Progenitor cell of endocrine pancreas (in vitro differentiated cells): Measurements from ENCODE around the gene NWD2. TPM values are rescaled to one million over a fixed set of nuclear protein-coding genes. Genes with fewer than 3 reads are reported as not detected.
A peak's percentile ranks its signal among the peaks of the same experiment; 100 is the strongest.

Experiments used
- DNase-seq: peaks from one replicate; pipeline ENCODE4 v3.0.0; 2021; ENCODE audit warnings: low spot score; ENCODE audit not compliant: unreplicated experiment
- H3K27ac Mint-ChIP-seq: 2 replicates; pipeline ENCODE4 v1.8.0; 2021; ENCODE audit warnings: mild to moderate bottlenecking, moderate library complexity, mixed read lengths
- H3K27me3 Mint-ChIP-seq: 2 replicates; pipeline ENCODE4 v1.8.0; 2021; ENCODE audit warnings: mixed read lengths
- H3K36me3 Mint-ChIP-seq: 2 replicates; pipeline ENCODE4 v1.8.0; 2022; ENCODE audit warnings: mixed read lengths; ENCODE audit not compliant: insufficient read depth
- H3K4me1 Mint-ChIP-seq: 2 replicates; pipeline ENCODE4 v1.8.0; 2021; ENCODE audit warnings: low read depth, mixed read lengths
- H3K4me3 Mint-ChIP-seq: 2 replicates; pipeline ENCODE4 v1.8.0; 2021; ENCODE audit warnings: low read depth, mild to moderate bottlenecking, moderate library complexity, mixed read lengths
- H3K9me3 Mint-ChIP-seq: 2 replicates; pipeline ENCODE4 v1.8.0; 2021; ENCODE audit warnings: low read depth, mixed read lengths
- total RNA-seq: library from RNA; stranded (reverse); gene quantifications from 2 replicates; pipeline ENCODE4 v1.2.1, GENCODE V29; 2021
- TF ChIP-seq, protein P1 (sequence below): fragments of 200-600 bp; sonication (generic); IDR thresholded peaks from one replicate; pipeline ENCODE4 v1.5.0; 2021; ENCODE audit warnings: antibody characterized with exemption, mild to moderate bottlenecking; ENCODE audit not compliant: unreplicated experiment

The NWD2 gene
- total RNA-seq, 1 donor from 2014 or later = 0.05 TPM

DNA sequence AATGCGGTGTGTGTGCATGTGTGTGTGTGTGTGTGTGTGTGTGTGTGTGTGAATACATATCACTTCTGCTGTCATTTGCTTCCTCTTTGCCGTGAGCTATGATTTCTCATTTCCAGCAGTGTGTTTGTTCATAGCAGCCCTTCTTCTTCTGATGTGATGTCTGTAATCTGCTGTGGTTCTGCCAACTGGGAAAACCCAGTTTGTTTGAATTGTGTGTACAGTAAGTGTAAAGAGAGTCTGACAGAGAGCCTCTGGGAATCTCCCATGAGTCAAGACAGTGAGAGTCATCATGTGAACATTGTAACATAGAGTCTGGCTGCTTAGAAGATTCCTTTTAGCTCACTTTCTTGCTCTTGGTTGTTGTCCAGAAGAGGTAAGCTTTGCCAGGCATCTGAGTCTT, 8.4 kb upstream of the NWD2 start:
- Mint-ChIP-seq H3K9me3 (no peaks in the 10 kb centered on the region), H3K27me3 (peaks cover 27% of the 10 kb centered on the region), H3K36me3 (no peaks in the 10 kb centered on the region), H3K27ac (no peak overlapping the region), H3K4me1 (no peaks in the 10 kb centered on the region), H3K4me3 (no peak overlapping the region)
- TF ChIP-seq, protein P1, sequence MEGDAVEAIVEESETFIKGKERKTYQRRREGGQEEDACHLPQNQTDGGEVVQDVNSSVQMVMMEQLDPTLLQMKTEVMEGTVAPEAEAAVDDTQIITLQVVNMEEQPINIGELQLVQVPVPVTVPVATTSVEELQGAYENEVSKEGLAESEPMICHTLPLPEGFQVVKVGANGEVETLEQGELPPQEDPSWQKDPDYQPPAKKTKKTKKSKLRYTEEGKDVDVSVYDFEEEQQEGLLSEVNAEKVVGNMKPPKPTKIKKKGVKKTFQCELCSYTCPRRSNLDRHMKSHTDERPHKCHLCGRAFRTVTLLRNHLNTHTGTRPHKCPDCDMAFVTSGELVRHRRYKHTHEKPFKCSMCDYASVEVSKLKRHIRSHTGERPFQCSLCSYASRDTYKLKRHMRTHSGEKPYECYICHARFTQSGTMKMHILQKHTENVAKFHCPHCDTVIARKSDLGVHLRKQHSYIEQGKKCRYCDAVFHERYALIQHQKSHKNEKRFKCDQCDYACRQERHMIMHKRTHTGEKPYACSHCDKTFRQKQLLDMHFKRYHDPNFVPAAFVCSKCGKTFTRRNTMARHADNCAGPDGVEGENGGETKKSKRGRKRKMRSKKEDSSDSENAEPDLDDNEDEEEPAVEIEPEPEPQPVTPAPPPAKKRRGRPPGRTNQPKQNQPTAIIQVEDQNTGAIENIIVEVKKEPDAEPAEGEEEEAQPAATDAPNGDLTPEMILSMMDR = no peak
- DNase-seq = no peak

DNA sequence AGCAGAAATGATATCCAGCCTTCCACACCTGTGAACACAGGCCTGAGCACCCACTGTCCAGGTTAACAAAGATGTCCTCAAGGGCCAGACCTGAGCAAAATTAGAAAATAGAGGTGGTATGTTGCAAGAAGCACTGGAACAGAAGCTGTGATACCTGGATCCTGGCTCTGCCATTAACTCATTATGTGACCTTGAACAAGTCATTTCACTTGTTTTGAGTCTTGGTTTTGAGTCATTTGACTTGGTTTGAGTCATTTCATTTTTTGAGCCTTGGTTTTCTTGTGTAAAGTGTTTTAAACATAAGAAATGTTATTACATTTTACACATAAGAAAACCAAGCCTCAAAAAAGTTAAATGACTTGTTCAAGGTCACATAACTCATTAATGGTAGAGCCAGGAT, 2.9 kb upstream of the NWD2 start:
- no peaks in the 10 kb centered on the region for H3K9me3 Mint-ChIP-seq
- no peaks in the 10 kb centered on the region for H3K36me3 Mint-ChIP-seq
- TF ChIP-seq, protein P1 = no peak
- peaks cover 9% of the 10 kb centered on the region for H3K4me1 Mint-ChIP-seq
- H3K27ac Mint-ChIP-seq = no peak overlapping the region
- H3K27me3 Mint-ChIP-seq = peaks cover 63% of the 10 kb centered on the region
- DNase-seq = no peak
- no peak overlapping the region for H3K4me3 Mint-ChIP-seq

DNA sequence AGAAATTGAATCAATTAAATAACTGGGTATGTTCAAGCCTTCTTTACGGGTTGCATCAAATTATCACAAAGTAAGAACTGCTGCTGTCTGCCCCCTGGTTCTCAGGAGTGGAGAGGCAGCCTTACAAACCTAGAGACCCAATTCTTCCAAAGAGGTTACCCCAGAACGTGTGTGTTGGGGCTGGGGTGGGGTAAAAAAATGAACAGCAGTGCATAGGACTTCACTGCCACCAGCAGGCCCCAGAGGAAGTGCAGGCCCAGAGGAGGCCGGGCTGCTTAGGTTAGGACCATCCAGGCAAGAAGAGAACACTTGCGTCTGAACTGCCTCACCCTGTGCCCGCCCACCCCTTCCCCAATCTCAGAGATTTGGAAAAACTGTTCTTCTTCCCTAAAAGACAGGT, 1.5 kb upstream of the NWD2 start:
- H3K36me3 Mint-ChIP-seq = no peaks in the 10 kb centered on the region
- H3K4me1 Mint-ChIP-seq = peaks cover 9% of the 10 kb centered on the region
- TF ChIP-seq, protein P1 = no peak
- H3K9me3 Mint-ChIP-seq = no peaks in the 10 kb centered on the region
- DNase-seq = no peak
- H3K4me3 Mint-ChIP-seq = peak overlapping the region; percentile 74
- peaks cover 71% of the 10 kb centered on the region for H3K27me3 Mint-ChIP-seq
- H3K27ac Mint-ChIP-seq = no peak overlapping the region

DNA sequence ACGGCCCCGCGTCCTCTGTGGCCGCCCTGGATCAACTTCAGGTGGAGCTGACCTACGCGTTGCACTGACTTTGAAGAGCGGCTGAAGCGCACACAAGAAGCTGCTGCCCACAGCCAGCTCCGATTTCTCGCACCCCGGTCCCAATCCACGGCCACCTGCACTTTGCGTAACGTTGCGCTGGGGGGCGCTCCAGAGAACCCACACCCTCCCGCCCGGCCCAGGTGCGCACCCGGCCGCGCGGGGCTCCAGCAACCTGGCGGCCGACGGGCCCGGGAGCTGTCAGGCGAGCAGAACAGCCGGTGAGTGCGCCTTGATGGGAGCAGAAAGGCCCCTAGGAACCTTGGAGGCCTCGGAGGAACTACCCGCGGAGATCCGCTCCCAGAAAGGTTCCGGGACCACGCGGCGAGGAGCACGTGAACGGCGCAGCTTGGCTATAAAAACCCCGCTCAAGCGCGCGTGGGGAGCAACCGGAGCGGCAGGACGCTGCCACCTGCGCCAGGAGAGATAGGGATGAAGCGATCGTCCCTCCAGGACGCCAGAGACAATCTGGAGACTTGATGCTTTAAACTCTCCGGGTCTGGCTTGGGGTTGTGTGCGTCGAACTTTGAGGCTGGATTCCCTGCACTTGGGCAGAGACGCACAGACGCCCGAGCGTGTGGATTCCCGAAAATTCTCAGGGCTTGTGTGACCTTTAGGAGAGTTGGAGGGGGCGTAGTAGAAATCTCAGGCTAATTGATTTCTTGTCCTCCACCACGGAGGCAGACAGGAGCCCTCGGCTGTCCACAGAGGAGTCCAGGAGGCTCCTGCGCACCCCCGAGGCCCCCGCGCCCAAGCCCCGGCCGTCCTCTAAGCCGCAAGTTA, 591 bp upstream of the NWD2 start:
- TF ChIP-seq, protein P1 = peak; percentile 76
- Mint-ChIP-seq H3K27me3 (peaks cover 80% of the 10 kb centered on the region), H3K27ac (no peak overlapping the region), H3K9me3 (no peaks in the 10 kb centered on the region), H3K4me1 (peaks cover 9% of the 10 kb centered on the region), H3K36me3 (no peaks in the 10 kb centered on the region), H3K4me3 (peak overlapping the region; percentile 74)
- DNase-seq = peak; percentile 52

DNA sequence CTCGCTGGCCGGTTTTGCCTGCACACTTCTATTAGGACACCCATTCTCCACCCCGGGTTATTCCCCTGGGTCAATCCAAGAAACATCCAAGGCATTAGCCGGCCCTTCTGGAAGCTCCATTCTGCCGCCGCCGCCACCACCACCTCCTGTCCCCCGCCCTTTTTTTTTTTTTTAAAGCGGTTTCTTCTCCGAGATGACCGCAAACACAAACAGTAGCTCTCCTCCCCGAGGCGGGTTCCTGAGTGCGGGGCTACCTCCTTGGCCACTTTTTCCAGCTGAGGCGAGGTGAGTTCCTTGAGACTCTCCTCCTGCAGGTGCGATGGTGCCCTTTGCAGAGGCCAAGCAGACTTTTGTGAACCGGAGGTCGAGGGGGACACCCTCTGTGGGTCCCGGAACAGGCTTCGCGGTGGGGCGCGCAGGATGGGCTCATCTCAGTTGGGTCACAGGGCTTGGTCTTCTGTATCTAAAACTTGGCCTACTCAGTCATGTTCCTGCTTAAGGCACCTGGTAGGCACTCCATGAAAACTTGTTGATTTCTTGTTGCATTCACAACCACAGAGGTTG, 930 bp downstream of the NWD2 start:
- H3K36me3 Mint-ChIP-seq = no peaks in the 10 kb centered on the region
- peak overlapping the region; percentile 71 for H3K27ac Mint-ChIP-seq
- TF ChIP-seq, protein P1 = no peak
- no peak for DNase-seq
- H3K27me3 Mint-ChIP-seq = peaks cover 81% of the 10 kb centered on the region
- peak overlapping the region; percentile 74 for H3K4me3 Mint-ChIP-seq
- no peaks in the 10 kb centered on the region for H3K9me3 Mint-ChIP-seq
- peaks cover 9% of the 10 kb centered on the region for H3K4me1 Mint-ChIP-seq
